ENCODE data around the gene CCDC148. TPM values are rescaled to one million over a fixed set of nuclear protein-coding genes. Genes with fewer than 3 reads are reported as not detected.
"Not testable (repeated sequence)": the region's sequence is repeated elsewhere in the genome, so short reads cannot be mapped to it uniquely, and the experiment has no call there.

The CCDC148 gene
- total and polyA plus RNA-seq, 10 of the 15 experiments (the other 5 are each of a cell fraction or from before 2014, with no cell fraction given): 0.07 to 0.30 (median 0.18) TPM; not detected in 7

DNA sequence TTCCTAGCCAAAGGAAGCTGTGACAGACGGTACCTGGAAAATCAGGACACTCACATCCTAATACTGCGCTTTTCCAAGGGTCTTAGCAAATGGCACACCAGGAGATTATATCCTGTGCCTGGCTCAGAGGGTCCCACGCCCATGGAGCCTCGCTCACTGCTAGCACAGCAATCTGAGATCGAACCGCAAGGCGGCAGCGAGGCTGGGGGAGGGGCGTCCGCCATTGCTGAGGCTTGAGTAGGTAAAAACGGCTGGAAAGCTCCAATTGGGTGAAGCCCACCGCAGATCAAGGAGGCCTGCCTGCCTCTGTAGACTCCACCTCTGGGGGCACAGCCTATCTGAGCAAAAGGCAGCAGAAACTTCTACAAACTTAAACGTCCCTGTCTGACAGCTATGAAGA, 22.8 kb downstream of the CCDC148 start:
- H3K4me1 ChIP-seq (ENCODE audit: control insufficient read depth, insufficient read depth, low read length); H3K27ac ChIP-seq (ENCODE audit: control insufficient read depth, insufficient read depth); BruUV-seq (replicated peaks); H3K9ac ChIP-seq (ENCODE audit: control insufficient read depth, insufficient read depth, low read length); FAIRE-seq; H3K9me3 ChIP-seq (replicated peaks; ENCODE audit: control insufficient read depth, insufficient read depth, low read length); H2AFZ ChIP-seq (ENCODE audit: control insufficient read depth, low read depth, low read length); RAD21 ChIA-PET (ENCODE audit: unreplicated experiment); SMC1A ChIA-PET (ENCODE audit: uncharacterized antibody, unreplicated experiment); in situ Hi-C loops (cut with MboI); H3K79me2 ChIP-seq (ENCODE audit: control insufficient read depth, insufficient read depth, low read length); POLR2A ChIA-PET; H3K4me3 ChIP-seq; intact Hi-C loops (cut with micrococcal nuclease; ENCODE audit: unreplicated experiment); H3K27me3 ChIP-seq (replicated peaks in 1 of 2; ENCODE audit: control insufficient read depth in 2 of 2, insufficient read depth in 2 of 2, low read length in 1 of 2); DNase-seq (ENCODE audit: low read depth, low spot score); ATAC-seq; H3K36me3 ChIP-seq (ENCODE audit: control insufficient read depth in 2 of 2, insufficient read depth in 2 of 2, low read length in 1 of 2); H4K20me1 ChIP-seq (ENCODE audit: control insufficient read depth, insufficient read depth); CTCF ChIA-PET; H3K4me2 ChIP-seq (ENCODE audit: control insufficient read depth, insufficient read depth): not testable (repeated sequence)
- WGBS (ENCODE audit: insufficient coverage, insufficient replicate concordance, low lambda C conversion rate, missing lambda C conversion rate): 55% methylated on average over 13 of the region's 13 CpGs

DNA sequence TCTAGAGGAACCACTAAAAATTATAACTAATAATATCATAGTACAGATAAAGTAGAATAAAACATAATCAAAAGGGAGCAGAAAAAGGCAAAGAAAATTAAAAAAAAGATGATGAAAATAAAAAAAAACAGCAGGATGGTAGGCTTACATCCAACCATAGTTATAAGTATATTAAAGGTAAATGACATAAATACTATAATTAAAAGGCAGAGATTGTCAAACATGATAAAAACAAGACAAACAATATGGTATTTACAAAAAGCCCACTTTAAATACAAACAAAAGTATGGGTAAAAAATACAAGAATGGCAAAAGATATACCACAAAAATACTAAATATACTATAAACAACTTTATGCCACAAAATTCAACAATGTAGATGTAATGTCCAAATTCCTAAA, 24.4 kb downstream of the CCDC148 start:
- no peak for TF ChIP-seq JUND (IDR thresholded peaks at IDR 0.05; ENCODE audit: low read depth, low read length)
- POLR2A ChIA-PET: no interaction called here
- CTCF ChIA-PET: no interaction called here
- no peaks in the 10 kb centered on the region for H3K36me3 ChIP-seq (ENCODE audit: control insufficient read depth in 2 of 2, insufficient read depth in 2 of 2, low read length in 1 of 2)
- DNase-seq (ENCODE audit: low read depth, low spot score): no peak
- no peaks in the 10 kb centered on the region for H4K20me1 ChIP-seq (ENCODE audit: control insufficient read depth, insufficient read depth)
- SMC1A ChIA-PET (ENCODE audit: uncharacterized antibody, unreplicated experiment): no interaction called here
- H3K27ac ChIP-seq (ENCODE audit: control insufficient read depth, insufficient read depth): no peak overlapping the region
- H3K27me3 ChIP-seq (replicated peaks in 1 of 2; ENCODE audit: control insufficient read depth in 2 of 2, insufficient read depth in 2 of 2, low read length in 1 of 2): no peaks in the 10 kb centered on the region
- BruUV-seq (replicated peaks): no TSS peak
- in situ Hi-C loops (cut with MboI): no loop called here
- FAIRE-seq: no peak
- intact Hi-C loops (cut with micrococcal nuclease; ENCODE audit: unreplicated experiment): no loop called here
- no peaks in the 10 kb centered on the region for H3K4me1 ChIP-seq (ENCODE audit: control insufficient read depth, insufficient read depth, low read length)
- no peak overlapping the region for H3K4me3 ChIP-seq
- ATAC-seq: no peak
- H3K9me3 ChIP-seq (replicated peaks; ENCODE audit: control insufficient read depth, insufficient read depth, low read length): no peaks in the 10 kb centered on the region
- no peak overlapping the region for H3K9ac ChIP-seq (ENCODE audit: control insufficient read depth, insufficient read depth, low read length)
- RAD21 ChIA-PET (ENCODE audit: unreplicated experiment): no interaction called here
- H3K4me2 ChIP-seq (ENCODE audit: control insufficient read depth, insufficient read depth): no peak overlapping the region
- no peaks in the 10 kb centered on the region for H3K79me2 ChIP-seq (ENCODE audit: control insufficient read depth, insufficient read depth, low read length)
- no peak overlapping the region for H2AFZ ChIP-seq (ENCODE audit: control insufficient read depth, low read depth, low read length)

DNA sequence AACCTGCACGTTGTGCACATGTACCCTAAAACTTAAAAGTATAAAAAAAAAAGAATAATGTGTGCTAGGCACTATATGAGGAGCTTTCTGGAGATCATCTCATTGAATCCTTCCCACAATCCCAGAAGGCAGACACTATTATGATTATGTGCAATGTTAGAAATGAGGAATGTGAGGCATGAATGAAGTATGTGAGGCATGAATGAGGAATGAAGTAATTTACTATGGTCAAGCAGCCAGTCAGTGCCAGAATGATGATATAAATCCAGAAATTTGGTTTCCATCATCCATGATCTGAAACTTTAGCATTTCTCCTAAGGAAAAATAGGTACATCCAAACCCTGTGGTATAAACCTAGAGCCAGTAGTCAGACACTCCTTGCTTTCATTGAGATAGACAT, 42.0 kb downstream of the CCDC148 start:
- no peak for TF ChIP-seq NFYA (IDR thresholded peaks at IDR 0.05; ENCODE audit: borderline replicate concordance, low read depth, low read length)
- TF ChIP-seq ZNF592 (IDR thresholded peaks at IDR 0.05): no peak
- TF ChIP-seq POLR2AphosphoS5 (IDR thresholded peaks at IDR 0.05; ENCODE audit: low read length): no peak

More for the DNA sequence above, 42.0 kb downstream of the CCDC148 start:
- no peaks in the 10 kb centered on the region for H4K20me1 ChIP-seq (ENCODE audit: control insufficient read depth, insufficient read depth)
- FAIRE-seq (no peak), ATAC-seq (no peak), DNase-seq (ENCODE audit: low read depth, low spot score) (no peak)
- in situ Hi-C loops (cut with MboI) (no loop called here), intact Hi-C loops (cut with micrococcal nuclease; ENCODE audit: unreplicated experiment) (no loop called here)
- CTCF ChIA-PET: no interaction called here
- H3K4me3 ChIP-seq: no peak overlapping the region
- RAD21 ChIA-PET (ENCODE audit: unreplicated experiment): no interaction called here
- H3K36me3 ChIP-seq (ENCODE audit: control insufficient read depth in 2 of 2, insufficient read depth in 2 of 2, low read length in 1 of 2): no peaks in the 10 kb centered on the region
- H3K4me1 ChIP-seq (ENCODE audit: control insufficient read depth, insufficient read depth, low read length): no peaks in the 10 kb centered on the region
- H3K9ac ChIP-seq (ENCODE audit: control insufficient read depth, insufficient read depth, low read length): no peak overlapping the region
- SMC1A ChIA-PET (ENCODE audit: uncharacterized antibody, unreplicated experiment): no interaction called here
- H3K4me2 ChIP-seq (ENCODE audit: control insufficient read depth, insufficient read depth): no peak overlapping the region
- no peak overlapping the region for H2AFZ ChIP-seq (ENCODE audit: control insufficient read depth, low read depth, low read length)
- H3K27ac ChIP-seq (ENCODE audit: control insufficient read depth, insufficient read depth): no peak overlapping the region
- no peaks in the 10 kb centered on the region; the same call in 2 of the 3 replicates for H3K9me3 ChIP-seq (replicated peaks; ENCODE audit: control insufficient read depth, insufficient read depth, low read length)
- POLR2A ChIA-PET: no interaction called here
- BruUV-seq (replicated peaks): no TSS peak
- H3K79me2 ChIP-seq (ENCODE audit: control insufficient read depth, insufficient read depth, low read length): no peaks in the 10 kb centered on the region
- WGBS (ENCODE audit: insufficient coverage, insufficient replicate concordance, low lambda C conversion rate, missing lambda C conversion rate): 0% methylated on average over 1 of the region's 1 CpG
- no peaks in the 10 kb centered on the region for H3K27me3 ChIP-seq (replicated peaks in 1 of 2; ENCODE audit: control insufficient read depth in 2 of 2, insufficient read depth in 2 of 2, low read length in 1 of 2)
